ENCODE results near the gene NAA50.

The NAA50 gene

DNA sequence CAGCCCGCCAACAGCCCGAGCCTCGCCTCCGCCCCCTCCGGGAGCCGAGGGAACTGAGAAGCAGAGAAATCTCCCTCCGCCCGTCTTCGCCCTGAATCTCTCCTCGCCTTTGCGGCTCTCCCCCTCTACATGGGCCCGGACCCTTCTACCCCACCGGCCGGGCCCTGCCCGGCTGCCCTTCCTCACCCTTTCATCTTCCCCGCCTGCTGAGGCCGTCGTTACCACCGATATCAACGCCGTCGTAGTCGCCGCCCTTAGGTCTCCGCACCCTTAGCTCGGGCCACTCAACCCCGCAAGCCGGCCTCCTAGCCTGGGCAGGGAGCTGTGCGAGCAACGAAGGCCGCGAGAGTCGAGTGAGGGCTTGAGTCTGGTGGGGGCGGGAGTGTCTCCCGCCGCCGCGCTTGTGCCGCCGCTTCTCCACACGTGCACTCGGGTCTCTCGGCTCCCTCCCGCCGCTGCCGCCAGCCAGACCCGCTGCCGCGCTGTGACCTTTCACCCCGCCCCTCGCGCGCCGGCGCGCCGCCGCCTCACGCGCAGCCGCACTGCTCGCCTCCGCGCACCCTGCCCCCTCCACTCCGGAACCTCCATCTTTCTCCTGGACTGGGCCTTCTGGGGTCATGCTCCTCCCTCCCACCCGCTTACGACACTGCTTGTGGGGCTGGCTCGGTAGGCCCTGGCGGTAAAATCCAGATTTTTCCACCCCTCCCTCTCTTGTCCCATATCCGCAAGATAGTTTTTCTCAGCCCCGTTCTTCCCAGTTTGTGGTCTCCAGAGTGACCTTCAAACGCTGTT, at the start of gene NAA50:
NAA50 (minus strand) TSS at position 494 of the 792 bp plus-strand sequence; CDS start at position 194, 300 bp downstream.
- peak; percentile 87 to 92 for DNase-seq
- peak; percentile 80 for ATAC-seq
- peaks cover 63% of the 10 kb centered on the region for H3K4me1 Mint-ChIP-seq
- no peaks in the 10 kb centered on the region for H3K9me3 Mint-ChIP-seq
- peak within 1 kb of the TSS; percentile 81 to 90 for H3K4me3 Mint-ChIP-seq
- no peaks in the 10 kb centered on the region for H3K27me3 Mint-ChIP-seq
- peak within 1 kb of the TSS; percentile 100 for H3K27ac Mint-ChIP-seq

DNA sequence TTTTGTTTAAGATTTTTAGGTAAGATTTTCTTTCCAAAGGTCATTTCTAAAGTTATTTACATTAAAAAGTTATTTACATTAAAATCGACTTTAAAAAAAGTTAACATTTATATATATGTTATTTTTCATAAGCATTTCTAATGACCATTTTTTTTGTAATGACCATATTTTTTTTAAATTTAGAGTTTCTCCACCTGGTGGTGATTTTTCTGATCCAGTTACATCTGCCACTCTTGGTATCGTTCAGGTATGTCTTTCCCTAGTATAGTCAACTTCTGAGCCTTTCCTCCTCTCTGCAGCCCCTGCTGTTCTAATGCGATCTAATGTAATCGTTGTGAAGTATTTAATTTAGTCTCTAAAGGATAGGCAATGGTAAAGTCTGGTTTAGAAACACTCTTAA, 49.6 kb upstream of the NAA50 start:
- Mint-ChIP-seq H3K27me3 (no peaks in the 10 kb centered on the region), H3K27ac (no peak overlapping the region), H3K9me3 (no peaks in the 10 kb centered on the region), H3K4me1 (no peaks in the 10 kb centered on the region), H3K4me3 (no peak overlapping the region)
- ATAC-seq = no peak
- DNase-seq = no peak

GRCh38 chr3:113794526-113794925, 48.5 kb upstream of the NAA50 start:
- Mint-ChIP-seq H3K4me3 (no peak overlapping the region), H3K27me3 (no peaks in the 10 kb centered on the region), H3K9me3 (no peaks in the 10 kb centered on the region), H3K27ac (no peak overlapping the region), H3K4me1 (no peaks in the 10 kb centered on the region)
- no peak for ATAC-seq
- DNase-seq = no peak

DNA sequence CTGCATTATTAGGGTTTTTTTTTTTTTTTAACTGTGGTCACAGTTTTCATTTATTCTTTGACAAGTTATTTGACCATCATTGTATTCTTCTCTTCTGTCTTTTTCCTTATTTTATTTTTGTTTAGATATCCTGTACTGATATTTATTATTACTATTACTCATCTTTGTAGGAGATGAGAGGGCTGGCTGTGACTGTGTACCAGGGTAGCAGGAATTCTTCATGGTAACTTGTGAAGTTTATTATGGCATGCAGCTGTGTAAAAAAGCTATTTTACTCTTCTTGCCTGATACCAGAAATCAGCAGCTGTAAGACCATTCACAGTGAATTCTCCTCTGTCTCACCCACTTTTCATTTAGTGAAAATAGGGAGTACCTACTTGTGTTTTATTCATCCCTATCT, 45.3 kb upstream of the NAA50 start:
- no peak for DNase-seq
- Mint-ChIP-seq H3K4me3 (no peak overlapping the region), H3K4me1 (no peaks in the 10 kb centered on the region), H3K27me3 (no peaks in the 10 kb centered on the region), H3K9me3 (no peaks in the 10 kb centered on the region), H3K27ac (peak overlapping the region in 1 of 2 donors; percentile 67)
- ATAC-seq = no peak

DNA sequence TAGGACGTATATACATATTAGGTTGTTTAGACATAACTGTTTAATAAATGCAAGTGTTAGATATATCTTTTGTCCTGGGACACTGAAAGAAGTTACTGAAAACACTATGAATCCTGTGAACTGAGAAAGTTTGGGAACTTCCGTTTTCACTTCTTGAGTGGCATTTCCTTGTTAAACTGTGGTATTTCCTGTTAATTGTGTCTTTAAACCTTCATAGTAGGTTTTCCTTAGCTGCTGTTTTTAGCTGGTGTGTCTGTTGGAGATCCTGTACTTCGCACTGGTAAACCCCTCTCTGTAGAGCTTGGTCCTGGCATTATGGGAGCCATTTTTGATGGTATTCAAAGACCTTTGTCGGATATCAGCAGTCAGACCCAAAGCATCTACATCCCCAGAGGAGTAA, 37.9 kb upstream of the NAA50 start:
- no peaks in the 10 kb centered on the region for H3K9me3 Mint-ChIP-seq
- DNase-seq (no peak), ATAC-seq (no peak)
- peaks cover 5% of the 10 kb centered on the region for H3K4me1 Mint-ChIP-seq
- no peak overlapping the region for H3K4me3 Mint-ChIP-seq
- peak overlapping the region in 1 of 2 donors; percentile 28 for H3K27ac Mint-ChIP-seq
- H3K27me3 Mint-ChIP-seq = no peaks in the 10 kb centered on the region

- no peaks in the 10 kb centered on the region for H3K27me3 Mint-ChIP-seq
- H3K4me1 Mint-ChIP-seq = peaks cover 5% of the 10 kb centered on the region
- ATAC-seq (no peak), DNase-seq (no peak)
- no peaks in the 10 kb centered on the region for H3K9me3 Mint-ChIP-seq
- no peak overlapping the region for H3K27ac Mint-ChIP-seq
- H3K4me3 Mint-ChIP-seq = no peak overlapping the region
These were observed 37.4 kb upstream of the NAA50 start for GRCh38 chr3:113783463-113783862.

DNA sequence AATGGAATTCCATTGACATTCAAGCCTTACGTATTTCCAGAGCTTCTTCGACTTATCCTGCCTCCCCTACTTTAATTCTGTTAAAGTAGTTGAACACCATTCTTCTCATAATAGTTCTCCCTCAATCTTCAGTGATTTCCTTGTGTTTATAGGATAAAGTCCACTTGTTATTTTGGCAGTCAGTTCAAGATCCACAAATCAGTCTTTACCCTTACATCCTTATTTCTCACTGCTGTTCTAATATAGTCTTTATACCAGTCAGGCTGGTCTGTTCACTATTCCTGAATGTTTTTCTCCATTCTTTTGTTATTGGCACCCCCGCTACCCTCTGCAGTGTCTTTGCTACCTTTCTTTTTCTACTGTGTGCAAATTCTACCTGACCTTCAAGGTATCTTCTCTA, 30.5 kb upstream of the NAA50 start:
- H3K27ac Mint-ChIP-seq = no peak overlapping the region
- no peaks in the 10 kb centered on the region for H3K9me3 Mint-ChIP-seq
- H3K27me3 Mint-ChIP-seq = no peaks in the 10 kb centered on the region
- no peak for DNase-seq
- ATAC-seq = no peak
- H3K4me1 Mint-ChIP-seq = peaks cover 14% of the 10 kb centered on the region
- H3K4me3 Mint-ChIP-seq = no peak overlapping the region

GRCh38 chr3:113775516-113775915, 29.5 kb upstream of the NAA50 start:
- ATAC-seq (no peak), DNase-seq (no peak)
- H3K4me3 Mint-ChIP-seq = no peak overlapping the region
- peak overlapping the region in 1 of 2 donors; percentile 8 for H3K27ac Mint-ChIP-seq
- H3K9me3 Mint-ChIP-seq = no peaks in the 10 kb centered on the region
- H3K4me1 Mint-ChIP-seq = peaks cover 14% of the 10 kb centered on the region
- no peaks in the 10 kb centered on the region for H3K27me3 Mint-ChIP-seq

- ATAC-seq (no peak), DNase-seq (no peak)
- Mint-ChIP-seq H3K9me3 (no peaks in the 10 kb centered on the region), H3K27ac (no peak overlapping the region), H3K4me3 (no peak overlapping the region), H3K27me3 (no peaks in the 10 kb centered on the region), H3K4me1 (peaks cover 14% of the 10 kb centered on the region)
These were observed 27.3 kb upstream of the NAA50 start for GRCh38 chr3:113773381-113773780.

DNA sequence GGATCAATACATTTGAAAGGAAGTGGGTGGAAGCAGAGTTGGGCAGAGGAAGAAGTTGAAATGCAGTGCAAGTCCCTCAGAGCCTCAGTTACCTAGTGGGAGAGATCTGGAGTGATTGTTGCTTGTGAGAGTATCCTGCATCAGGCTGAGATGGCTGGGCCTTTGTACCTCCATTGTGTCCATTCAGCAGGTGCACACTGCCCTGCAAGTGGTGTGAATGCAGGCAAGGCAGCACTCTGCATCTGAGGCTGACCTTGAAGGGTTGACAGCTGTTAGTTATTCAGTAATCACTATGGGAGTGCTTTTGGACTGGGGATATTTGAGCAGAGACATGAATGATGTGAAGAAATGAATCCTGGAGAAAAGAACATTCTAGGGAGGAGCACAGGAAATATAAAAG, 25.9 kb upstream of the NAA50 start:
- ATAC-seq = no peak
- Mint-ChIP-seq H3K27me3 (no peaks in the 10 kb centered on the region), H3K9me3 (no peaks in the 10 kb centered on the region), H3K4me1 (peaks cover 7% of the 10 kb centered on the region), H3K4me3 (no peak overlapping the region), H3K27ac (no peak overlapping the region)
- no peak for DNase-seq

GRCh38 chr3:113769551-113769950, 23.5 kb upstream of the NAA50 start:
- no peak overlapping the region for H3K27ac Mint-ChIP-seq
- peak; percentile 67 for ATAC-seq
- no peak overlapping the region for H3K4me3 Mint-ChIP-seq
- DNase-seq = no peak
- no peaks in the 10 kb centered on the region for H3K9me3 Mint-ChIP-seq
- peaks cover 7% of the 10 kb centered on the region for H3K4me1 Mint-ChIP-seq
- no peaks in the 10 kb centered on the region for H3K27me3 Mint-ChIP-seq

DNA sequence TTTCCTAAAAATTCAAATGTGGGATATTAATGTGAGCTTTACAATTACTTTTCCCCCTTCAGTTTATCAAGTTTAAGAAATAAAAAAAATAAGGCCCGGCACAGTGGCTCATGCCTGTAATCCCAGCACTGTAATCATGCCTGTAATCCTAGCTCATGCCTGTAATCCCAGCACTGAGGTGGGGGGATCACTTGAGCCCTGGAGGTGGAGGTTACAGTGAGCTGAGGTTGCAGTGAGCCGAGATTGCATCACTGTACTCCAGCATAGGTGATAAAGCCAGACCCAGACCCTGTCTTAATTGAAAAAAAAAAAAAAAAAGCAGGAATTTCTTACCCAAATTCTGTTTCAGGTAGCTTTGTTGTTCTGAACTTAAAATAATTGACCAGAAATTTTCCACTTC, 18.6 kb upstream of the NAA50 start:
- H3K9me3 Mint-ChIP-seq = no peaks in the 10 kb centered on the region
- DNase-seq (no peak), ATAC-seq (no peak)
- H3K4me3 Mint-ChIP-seq = no peak overlapping the region
- no peak overlapping the region for H3K27ac Mint-ChIP-seq
- H3K4me1 Mint-ChIP-seq = no peaks in the 10 kb centered on the region
- H3K27me3 Mint-ChIP-seq = no peaks in the 10 kb centered on the region

- H3K27ac Mint-ChIP-seq = peak overlapping the region in 1 of 2 donors; percentile 50
- no peak for ATAC-seq
- H3K4me3 Mint-ChIP-seq = no peak overlapping the region
- no peak for DNase-seq
- no peaks in the 10 kb centered on the region for H3K27me3 Mint-ChIP-seq
- H3K4me1 Mint-ChIP-seq = peaks cover 16% of the 10 kb centered on the region
- H3K9me3 Mint-ChIP-seq = peaks cover 11 to 12% of the 10 kb centered on the region in 2 donors
These were observed 12.5 kb upstream of the NAA50 start for GRCh38 chr3:113758389-113759024.

- DNase-seq (no peak), ATAC-seq (no peak)
- Mint-ChIP-seq H3K27me3 (no peaks in the 10 kb centered on the region), H3K9me3 (peaks cover 11 to 12% of the 10 kb centered on the region in 2 donors), H3K4me3 (no peak overlapping the region), H3K4me1 (peaks cover 30% of the 10 kb centered on the region), H3K27ac (peak overlapping the region in 1 of 2 donors; percentile 27)
These were observed 8.6 kb upstream of the NAA50 start for GRCh38 chr3:113754494-113755159.

- ATAC-seq (no peak), DNase-seq (no peak)
- Mint-ChIP-seq H3K4me1 (peaks cover 34% of the 10 kb centered on the region), H3K4me3 (no peak overlapping the region), H3K27ac (no peak overlapping the region), H3K27me3 (no peaks in the 10 kb centered on the region), H3K9me3 (peaks cover 4 to 6% of the 10 kb centered on the region in 2 donors)
These were observed 7.4 kb upstream of the NAA50 start for GRCh38 chr3:113753376-113753985.

GRCh38 chr3:113751141-113751540, 5.1 kb upstream of the NAA50 start:
- ATAC-seq (no peak), DNase-seq (no peak)
- H3K27ac Mint-ChIP-seq = no peak overlapping the region
- no peaks in the 10 kb centered on the region for H3K9me3 Mint-ChIP-seq
- H3K27me3 Mint-ChIP-seq = no peaks in the 10 kb centered on the region
- H3K4me1 Mint-ChIP-seq = peaks cover 40% of the 10 kb centered on the region
- no peak overlapping the region for H3K4me3 Mint-ChIP-seq
